GM18499 (cell line): ENCODE data around the gene BNIPL.

Experiments
- ATAC-seq: cut with Tn5 transposase; IDR thresholded peaks from one replicate; pipeline ENCODE4 v1.9.1; 2021; ENCODE audit warnings: moderate number of reproducible peaks; ENCODE audit not compliant: insufficient read depth, unreplicated experiment

The BNIPL gene

DNA sequence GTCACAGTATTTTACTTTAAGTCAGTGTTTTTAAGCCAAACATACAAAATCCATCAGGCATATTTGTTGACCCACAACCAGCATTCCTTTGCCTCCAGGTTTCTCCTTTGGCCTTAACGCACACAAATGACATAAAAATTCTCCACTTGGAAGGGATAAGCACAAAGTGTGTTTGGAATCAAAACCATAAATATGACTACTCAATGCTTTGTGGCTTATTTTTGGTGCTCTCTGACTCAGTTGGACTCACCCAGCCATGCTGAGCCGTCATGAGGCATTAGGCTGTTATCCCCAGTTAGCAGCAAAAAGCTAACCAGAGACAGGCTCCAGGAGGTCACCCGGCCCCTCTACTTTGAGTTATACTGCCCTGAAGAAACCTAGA is 27.2 kb upstream of the BNIPL start:
- ATAC-seq = no peak

DNA sequence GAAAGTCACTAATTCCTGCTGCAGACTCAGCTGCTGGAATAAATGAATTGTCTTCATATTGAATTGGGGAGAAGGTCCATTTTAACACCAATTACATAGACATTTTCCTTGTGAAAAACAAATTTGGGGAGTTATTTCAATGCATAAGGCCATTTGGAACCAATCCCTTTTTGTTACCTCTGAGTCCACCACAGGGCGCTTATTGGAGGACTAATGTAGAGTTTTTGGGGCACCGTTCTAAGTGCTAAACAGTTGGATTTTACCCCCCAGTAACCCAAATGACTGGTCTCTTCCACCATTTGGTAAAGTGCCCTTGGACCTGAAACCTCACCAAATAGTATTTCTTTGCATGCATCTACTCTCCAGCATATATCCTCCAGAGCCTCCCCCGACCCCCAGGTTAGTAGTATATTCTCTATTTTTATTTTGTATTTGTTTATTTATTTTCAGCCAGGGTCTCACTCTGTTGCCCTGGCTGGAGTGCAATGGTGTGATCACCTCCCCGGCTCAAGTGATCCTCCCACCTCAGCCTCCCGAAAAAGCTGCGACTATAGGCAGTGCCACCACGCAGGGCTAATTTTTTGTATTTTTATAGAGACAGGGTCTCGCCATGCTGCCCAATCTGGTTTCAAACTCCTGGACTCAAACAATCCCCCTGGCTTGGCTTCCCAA is 26.6 kb upstream of the BNIPL start:
- ATAC-seq = no peak

DNA sequence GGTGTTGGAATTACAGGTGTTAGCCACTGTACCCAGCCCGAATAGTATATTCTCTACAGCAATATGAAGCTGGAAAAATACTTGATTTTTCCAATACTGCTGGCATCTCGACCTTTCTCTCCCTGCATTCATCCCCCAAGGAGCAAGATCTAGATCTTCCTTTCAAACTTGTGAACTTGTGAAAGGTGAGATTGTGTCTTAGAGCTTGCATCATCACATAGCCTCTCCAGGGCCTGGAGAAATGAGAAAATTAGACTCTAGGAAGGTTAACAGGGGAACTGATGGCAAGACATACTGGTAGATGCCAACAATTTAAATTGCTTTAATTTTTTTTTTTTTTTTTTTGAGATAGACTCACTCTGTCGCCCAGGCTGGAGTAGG is 26.1 kb upstream of the BNIPL start:
- ATAC-seq = no peak

DNA sequence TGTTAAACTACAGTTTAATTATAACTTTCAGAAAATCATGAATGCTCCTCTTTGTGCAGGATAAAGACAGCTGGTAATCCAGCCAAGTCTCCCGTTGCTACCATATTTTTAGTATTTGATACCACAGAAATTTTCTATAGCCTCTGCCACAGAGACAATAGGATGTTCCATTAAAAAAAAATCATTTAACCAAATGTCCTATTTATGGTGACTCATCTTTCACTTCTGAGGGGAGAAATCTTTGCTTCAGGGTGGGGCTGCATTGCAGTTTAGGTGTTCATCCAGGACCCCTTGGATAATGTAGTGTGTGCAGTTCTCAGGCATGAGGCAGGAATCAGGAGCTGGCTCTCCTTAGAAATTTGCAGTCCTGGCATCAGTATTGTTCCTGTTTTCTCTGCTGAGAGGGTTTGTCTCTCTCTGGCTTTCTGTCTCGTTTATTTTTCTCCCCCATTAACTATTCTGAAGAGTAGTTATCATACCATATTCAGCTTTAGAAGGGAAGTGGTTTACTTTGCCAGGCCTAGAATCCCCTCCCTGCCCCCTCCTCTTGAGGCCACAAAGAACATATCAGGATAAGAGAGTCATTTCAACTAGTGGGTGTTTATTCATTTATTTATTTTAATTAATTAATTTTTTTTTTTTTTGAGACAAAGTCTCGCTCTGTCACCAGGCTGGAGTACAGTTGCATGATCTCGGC is 25.1 kb upstream of the BNIPL start:
- no peak for ATAC-seq

- no peak for ATAC-seq
These were observed 23.5 kb upstream of the BNIPL start for GRCh38 chr1:151012684-151013471.

GRCh38 chr1:151013518-151013917 is 22.9 kb upstream of the BNIPL start:
- ATAC-seq = no peak

- no peak for ATAC-seq
These were observed 11.7 kb upstream of the BNIPL start for GRCh38 chr1:151024540-151025146.

- no peak for ATAC-seq
These were observed 9.9 kb upstream of the BNIPL start for GRCh38 chr1:151026460-151026859.

- ATAC-seq = no peak
These were observed 4.2 kb upstream of the BNIPL start for GRCh38 chr1:151032164-151032563.

- no peak for ATAC-seq
These were observed 1.2 kb upstream of the BNIPL start for GRCh38 chr1:151035167-151035566.

DNA sequence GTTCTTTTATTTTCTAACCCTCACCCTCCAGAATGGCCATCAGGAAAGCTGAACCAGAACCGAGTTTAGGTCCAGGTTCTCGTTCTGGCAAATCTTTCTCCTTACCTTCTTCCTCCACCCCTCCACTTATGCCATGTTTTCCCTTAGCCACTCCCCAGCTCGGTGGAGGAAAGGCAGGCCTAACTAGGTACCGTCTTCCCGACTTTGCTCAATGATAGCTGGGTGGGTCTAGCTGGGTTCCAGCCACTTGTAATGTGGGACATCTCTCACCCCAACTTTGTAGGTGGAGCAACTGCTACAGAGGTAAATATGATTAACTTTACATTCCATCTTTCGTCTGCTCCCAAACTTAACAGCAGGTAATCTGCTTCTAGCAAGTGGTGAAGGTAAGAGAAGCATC is 646 bp downstream of the BNIPL start:
- ATAC-seq = no peak

DNA sequence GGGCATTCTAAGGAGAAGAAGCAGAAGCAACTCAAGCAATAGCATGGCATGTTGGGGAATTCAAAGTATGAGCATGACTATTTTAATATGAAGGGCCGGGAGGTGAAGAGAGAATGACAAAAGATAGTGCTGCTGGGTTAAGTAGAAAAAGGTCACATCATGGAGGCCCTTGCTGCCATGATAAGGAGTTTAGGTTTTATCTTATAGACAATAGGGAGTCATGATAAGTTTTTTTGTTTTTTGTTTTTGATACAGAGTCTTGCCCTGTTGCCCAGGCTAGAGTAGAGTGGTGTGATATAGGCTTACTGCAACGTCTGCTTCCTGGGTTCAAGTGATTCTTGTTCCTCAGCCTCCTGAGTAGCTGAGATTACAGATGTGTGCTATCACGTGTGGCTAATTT is 3.1 kb downstream of the BNIPL start:
- ATAC-seq = no peak

DNA sequence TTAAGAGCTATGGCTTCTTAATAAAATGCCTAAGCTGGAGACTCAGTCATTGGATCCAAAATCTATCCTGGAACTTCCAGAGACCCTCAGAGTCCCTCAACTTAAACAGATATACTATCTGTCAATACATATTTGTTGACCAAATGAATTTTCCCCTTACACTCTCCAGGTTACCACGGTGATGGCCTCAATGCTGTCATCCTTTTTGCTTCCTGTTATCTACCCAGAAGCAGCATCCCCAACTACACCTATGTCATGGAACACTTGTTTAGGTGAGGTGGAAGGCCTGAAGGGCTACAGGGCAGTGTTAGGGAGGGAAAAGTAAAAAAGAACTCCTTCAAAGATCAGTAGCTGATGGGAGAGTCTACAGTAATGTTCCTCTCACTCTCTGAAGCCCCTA is 6.8 kb downstream of the BNIPL start:
- no peak for ATAC-seq

DNA sequence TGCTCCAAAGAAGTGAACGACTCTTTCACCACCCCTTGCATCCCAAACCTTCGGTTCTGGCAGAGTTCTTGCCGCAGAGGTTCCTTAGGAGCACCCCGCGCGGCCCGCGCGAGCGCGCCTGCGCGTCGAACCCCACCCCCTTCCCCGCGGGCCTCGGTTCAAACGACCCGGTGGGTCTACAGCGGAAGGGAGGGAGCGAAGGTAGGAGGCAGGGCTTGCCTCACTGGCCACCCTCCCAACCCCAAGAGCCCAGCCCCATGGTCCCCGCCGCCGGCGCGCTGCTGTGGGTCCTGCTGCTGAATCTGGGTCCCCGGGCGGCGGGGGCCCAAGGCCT is 11.2 kb downstream of the BNIPL start, which contains the start of gene C1orf56:
Gene C1orf56 (plus strand): TSS at position 161 of the 334 bp plus-strand sequence. CDS start 97 bp downstream, at position 258.
- ATAC-seq = no peak

DNA sequence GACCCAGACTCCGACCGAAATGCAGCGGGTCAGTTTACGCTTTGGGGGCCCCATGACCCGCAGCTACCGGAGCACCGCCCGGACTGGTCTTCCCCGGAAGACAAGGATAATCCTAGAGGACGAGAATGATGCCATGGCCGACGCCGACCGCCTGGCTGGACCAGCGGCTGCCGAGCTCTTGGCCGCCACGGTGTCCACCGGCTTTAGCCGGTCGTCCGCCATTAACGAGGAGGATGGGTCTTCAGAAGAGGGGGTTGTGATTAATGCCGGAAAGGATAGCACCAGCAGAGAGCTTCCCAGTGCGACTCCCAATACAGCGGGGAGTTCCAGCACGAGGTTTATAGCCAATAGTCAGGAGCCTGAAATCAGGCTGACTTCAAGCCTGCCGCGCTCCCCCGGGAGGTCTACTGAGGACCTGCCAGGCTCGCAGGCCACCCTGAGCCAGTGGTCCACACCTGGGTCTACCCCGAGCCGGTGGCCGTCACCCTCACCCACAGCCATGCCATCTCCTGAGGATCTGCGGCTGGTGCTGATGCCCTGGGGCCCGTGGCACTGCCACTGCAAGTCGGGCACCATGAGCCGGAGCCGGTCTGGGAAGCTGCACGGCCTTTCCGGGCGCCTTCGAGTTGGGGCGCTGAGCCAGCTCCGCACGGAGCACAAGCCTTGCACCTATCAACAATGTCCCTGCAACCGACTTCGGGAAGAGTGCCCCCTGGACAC is 11.7 kb downstream of the BNIPL start:
- no peak for ATAC-seq

DNA sequence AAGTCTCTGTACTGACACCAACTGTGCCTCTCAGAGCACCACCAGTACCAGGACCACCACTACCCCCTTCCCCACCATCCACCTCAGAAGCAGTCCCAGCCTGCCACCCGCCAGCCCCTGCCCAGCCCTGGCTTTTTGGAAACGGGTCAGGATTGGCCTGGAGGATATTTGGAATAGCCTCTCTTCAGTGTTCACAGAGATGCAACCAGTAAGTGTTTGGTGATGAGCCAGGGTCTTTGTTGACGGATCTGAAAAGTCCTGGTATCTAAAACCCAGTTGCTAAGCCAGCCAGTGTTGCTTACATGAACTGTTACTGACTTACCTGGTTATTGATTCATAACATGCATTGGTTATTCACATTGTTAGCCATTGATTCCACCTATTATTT is 12.3 kb downstream of the BNIPL start:
- ATAC-seq = no peak

- ATAC-seq = no peak
These were observed 13.1 kb downstream of the BNIPL start for GRCh38 chr1:151049458-151049857.

- ATAC-seq = no peak
These were observed 13.8 kb downstream of the BNIPL start for GRCh38 chr1:151050051-151050688.

DNA sequence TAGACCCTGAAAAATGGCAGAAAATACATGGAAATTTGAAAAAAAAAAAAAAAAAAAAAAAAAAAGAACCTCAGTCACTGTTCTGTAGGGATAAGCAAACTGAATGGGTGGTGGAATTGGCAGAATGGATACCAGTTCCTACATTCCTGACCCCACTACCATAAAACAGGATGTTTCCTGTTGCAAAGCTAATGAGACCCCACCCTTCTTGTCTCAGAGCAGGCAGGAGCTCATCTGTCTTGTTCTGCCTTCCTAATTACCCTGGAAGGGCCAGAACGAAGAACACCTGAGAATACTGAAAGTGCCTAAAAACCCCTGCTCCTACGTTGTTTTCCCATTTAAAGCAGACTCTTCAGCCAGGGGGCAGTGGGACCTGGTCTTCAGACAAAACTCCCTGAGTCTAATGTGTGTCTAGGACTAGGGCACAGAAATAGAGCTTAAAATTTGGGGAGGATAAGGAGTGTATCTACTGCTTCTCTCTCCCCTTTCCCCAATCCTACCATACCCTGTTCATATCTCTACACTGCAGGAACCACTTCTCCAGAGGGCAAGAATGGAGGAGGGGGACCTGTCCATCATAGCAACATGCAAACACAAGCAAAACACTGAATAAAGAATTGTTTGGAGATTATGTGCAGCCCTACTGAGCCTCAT is 15.1 kb downstream of the BNIPL start:
- ATAC-seq = no peak
